GM18873 (cell line): Measurements from ENCODE around the gene GANC.

Experiments
- ATAC-seq: cut with Tn5 transposase; IDR thresholded peaks from one replicate; pipeline ENCODE4 v1.9.1; 2021; ENCODE audit warnings: mild to moderate bottlenecking, moderate library complexity, moderate number of reproducible peaks; ENCODE audit not compliant: unreplicated experiment, low FRiP score

Gene GANC

DNA sequence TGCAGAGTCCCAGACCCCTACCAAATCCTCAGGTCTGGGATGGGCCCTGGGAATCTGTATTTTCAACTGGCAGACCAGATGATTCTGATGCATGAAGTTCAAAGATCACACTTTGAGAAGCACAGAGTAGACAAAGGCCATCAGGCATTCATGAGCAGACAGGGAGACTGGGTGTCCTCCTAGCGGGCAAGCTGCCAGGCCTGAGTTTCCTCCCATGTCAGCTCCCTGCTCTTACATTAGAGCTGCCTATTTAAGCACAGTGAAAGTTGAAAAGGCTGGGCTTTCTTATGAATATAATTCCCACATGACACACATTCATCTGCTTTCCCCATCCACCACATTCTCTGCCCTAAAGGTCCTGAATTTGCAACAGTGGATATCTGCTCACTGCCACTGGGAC is 100.3 kb downstream of the GANC start:
- ATAC-seq: no peak

- no peak for ATAC-seq
Measured at GRCh38 chr15:42373936-42374335, 100.9 kb downstream of the GANC start.

- no peak for ATAC-seq
Measured at GRCh38 chr15:42374810-42375209, 101.8 kb downstream of the GANC start.

GRCh38 chr15:42375252-42375651 is 102.3 kb downstream of the GANC start:
- ATAC-seq: no peak

DNA sequence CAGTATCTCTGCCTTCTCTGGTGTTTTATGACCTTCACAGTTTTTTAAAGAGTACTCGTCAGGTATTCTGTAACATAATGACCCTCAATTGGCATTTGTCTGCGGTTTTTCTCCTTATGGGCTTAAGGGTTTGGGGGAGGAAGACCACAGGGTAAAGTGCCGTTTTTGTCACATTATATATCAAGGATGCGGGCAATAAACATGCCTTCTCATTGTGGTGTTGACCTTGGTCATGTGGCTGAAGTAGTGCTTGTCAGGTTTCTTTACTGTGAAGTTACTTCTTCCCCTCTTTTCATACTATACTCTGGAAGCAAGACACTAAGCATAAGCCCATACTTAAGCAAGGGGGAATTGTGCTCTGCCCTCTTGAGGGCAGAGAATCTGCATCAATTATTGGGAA is 102.9 kb downstream of the GANC start:
- no peak for ATAC-seq

DNA sequence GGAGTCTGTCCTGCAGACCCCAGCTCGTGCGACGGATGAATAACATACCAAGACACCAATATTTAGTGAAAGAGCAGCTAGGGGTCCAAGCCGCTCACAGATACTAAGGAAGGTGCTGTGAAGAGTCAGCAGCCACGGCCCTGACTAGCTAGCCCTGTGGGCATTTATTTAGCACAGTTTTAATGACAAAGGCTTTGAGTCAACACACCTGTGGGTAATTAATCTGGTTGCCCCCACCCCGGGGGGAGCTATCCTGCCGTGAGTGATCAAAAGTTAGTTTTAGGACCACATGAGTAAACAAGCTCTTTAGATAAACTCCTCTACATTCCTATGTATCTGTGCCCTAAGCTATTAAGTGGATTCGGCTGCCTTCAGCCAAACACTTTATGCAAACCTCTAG is 105.0 kb downstream of the GANC start:
- ATAC-seq: no peak

- ATAC-seq: no peak
Measured at GRCh38 chr15:42384597-42384996, 111.6 kb downstream of the GANC start.

DNA sequence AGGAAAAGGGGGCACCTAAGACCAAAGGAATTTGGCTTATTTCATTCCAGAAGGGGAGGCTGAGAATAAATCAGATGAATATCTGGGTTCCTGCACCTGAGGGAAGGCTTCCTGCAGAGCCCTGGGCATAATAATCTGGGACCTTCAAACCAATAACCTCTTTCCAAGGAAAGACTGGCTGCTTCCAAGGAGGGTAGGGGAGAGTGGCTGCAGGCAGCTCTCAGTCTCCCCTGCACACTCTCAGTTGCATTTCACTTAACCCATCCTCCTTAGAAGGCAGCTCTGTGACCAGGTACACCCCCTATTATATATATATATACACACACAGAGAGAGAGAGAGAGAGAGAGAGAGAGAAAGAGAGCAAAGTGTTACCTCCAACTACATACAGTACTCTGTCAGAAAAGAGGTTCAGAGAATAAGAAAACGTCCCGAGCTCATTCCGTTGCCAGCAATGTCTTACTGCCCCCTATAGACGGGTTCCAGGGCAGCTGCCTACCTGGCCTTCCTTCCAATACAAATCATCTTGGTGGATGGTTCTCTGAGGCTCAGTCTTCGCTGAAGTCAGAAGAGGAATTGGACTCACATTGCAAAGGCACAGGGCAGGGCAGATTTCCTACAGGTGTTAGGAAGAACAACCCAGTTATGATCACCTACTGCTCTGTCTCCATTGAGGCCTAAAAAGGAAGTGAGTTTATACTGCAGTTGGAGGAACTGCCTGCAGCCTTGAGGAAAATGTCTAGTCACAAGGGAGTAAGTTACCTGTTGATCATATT is 112.4 kb downstream of the GANC start:
- ATAC-seq: no peak

- no peak for ATAC-seq
Measured at GRCh38 chr15:42385980-42386700, 113.1 kb downstream of the GANC start.

DNA sequence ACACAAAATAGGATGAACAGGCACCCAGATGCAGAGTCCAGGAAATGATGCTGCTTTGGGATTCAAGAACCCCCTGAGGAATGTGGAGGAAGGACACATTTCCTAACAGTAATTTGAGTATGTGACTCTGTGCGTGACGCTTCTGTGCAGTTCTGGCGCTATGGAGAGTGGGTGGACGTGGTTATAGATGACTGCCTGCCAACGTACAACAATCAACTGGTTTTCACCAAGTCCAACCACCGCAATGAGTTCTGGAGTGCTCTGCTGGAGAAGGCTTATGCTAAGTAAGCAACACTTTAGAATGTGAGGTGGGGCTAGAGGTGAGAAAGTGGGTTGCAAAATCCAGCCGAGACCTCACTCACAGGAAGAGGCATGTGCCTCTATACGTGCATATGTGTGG is 114.6 kb downstream of the GANC start:
- ATAC-seq: no peak

- ATAC-seq: no peak
Measured at GRCh38 chr15:42392309-42393024, 119.5 kb downstream of the GANC start.

GRCh38 chr15:42394106-42394505 is 121.1 kb downstream of the GANC start:
- no peak for ATAC-seq

- ATAC-seq: no peak
Measured at GRCh38 chr15:42395838-42396237, 122.8 kb downstream of the GANC start.

DNA sequence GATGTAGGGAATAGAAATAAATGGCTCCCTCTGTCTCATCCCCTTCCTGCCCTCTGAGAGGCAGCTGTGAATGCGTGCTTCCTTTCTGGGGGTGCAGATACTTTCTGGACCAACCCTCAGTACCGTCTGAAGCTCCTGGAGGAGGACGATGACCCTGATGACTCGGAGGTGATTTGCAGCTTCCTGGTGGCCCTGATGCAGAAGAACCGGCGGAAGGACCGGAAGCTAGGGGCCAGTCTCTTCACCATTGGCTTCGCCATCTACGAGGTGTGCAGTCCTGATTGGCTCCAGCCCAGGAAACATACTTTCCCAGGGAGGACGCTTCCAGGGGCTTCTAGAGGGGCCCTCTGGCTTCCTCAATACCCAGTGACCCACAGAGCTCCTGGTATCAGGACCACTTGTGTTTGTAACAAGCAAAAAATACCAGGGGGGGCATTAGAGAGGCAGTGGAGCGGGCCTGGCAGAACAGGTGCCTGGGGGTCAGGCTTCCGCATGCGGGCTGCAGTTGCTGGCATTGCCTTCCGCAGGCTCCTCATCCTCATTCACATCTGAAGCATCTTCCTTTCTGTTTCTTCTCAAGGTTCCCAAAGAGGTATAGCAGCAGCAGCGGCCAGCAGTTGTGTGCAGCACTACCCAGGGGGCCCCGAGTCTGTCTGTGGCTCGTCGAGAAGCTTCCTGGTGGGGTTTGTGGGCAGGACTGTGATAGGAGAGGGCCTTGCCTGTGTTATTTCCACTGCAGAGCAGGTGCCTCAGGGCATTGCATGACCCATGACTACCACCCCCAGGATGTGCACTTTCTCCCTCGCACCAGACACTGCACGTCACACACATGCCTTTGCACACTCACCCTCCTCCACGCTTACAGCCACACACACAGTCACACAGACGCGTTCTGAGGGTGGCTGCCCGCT is 128.8 kb downstream of the GANC start:
- ATAC-seq: no peak

DNA sequence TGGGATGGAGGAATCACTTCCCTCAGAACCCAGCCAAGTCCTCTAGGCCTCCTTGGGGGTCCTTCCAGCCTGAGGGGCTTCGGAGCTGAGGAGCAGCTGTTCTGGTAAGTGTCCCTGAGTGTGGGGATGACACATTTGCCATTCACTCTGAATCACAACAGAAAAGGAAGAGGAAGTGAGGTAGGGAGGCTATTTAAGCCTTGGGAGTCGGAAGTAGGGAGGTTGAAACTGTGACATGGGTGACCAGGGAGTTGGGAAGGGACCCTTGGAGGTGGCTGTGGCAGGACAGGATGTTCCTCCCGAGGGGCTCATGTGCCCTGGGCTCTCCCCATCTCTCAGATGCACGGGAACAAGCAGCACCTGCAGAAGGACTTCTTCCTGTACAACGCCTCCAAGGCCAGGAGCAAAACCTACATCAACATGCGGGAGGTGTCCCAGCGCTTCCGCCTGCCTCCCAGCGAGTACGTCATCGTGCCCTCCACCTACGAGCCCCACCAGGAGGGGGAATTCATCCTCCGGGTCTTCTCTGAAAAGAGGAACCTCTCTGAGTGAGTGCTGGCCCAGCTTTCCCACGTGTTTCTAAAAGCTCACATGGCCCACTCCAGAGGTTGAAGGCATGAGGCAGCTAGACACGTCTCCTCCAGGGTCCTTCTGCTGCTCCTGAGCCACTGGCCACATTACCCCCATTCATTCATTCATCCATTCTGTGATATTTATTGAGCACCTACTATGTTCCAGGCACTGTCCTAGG is 129.6 kb downstream of the GANC start:
- no peak for ATAC-seq

DNA sequence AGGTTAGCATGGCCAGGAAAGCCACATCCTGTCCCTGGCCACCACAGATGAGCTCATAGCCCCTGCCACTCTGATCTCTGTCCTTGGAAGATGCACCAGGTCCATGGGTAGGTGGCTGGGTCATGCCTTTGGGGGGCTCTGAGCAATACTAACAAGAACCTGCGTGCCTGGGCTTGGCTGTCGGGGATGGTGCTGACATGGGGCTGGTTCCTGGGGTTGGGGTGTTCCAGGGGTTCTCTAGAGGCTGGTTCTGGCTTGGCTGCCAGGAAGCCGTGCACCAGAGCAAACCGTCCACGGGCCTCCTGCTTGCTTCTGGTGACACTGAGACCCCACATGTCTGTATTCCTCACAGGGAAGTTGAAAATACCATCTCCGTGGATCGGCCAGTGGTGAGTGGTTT is 130.4 kb downstream of the GANC start:
- ATAC-seq: no peak

- no peak for ATAC-seq
Measured at GRCh38 chr15:42404461-42405235, 131.6 kb downstream of the GANC start.

GRCh38 chr15:42405863-42406482 is 133.0 kb downstream of the GANC start:
- no peak for ATAC-seq
